Left ventricle myocardium inferior (tissue), 1 donor: ENCODE results near the gene SPTB. TPM values are rescaled to one million over a fixed set of nuclear protein-coding genes. Genes with fewer than 3 reads are reported as not detected.

Experiments
- DNase-seq: peaks from one replicate; pipeline ENCODE4 v3.0.0-alpha.2; 2020
- H3K27ac ChIP-seq: fragments of 200-600 bp; replicated peaks from 2 replicates; pipeline ENCODE4 v1.8.0; 2021
- H3K27me3 ChIP-seq: fragments of 200-600 bp; 2 replicates; pipeline ENCODE4 v1.8.0; 2021; ENCODE audit warnings: low read depth
- H3K36me3 ChIP-seq: fragments of 200-600 bp; 2 replicates; pipeline ENCODE4 v1.8.0; 2021
- H3K4me1 ChIP-seq: fragments of 200-600 bp; 2 replicates; pipeline ENCODE4 v1.8.0; 2021
- H3K4me3 ChIP-seq: fragments of 200-600 bp; 2 replicates; pipeline ENCODE4 v1.8.0; 2021; ENCODE audit warnings: mild to moderate bottlenecking, moderate library complexity
- H3K9me3 ChIP-seq: fragments of 200-600 bp; replicated peaks from 2 replicates; pipeline ENCODE4 v1.8.0; 2021
- CTCF ChIP-seq: fragments of 200-600 bp; IDR thresholded peaks from 2 replicates; pipeline ENCODE4 v1.8.0; 2021; ENCODE audit warnings: antibody characterized with exemption, mild to moderate bottlenecking, borderline replicate concordance
- intact Hi-C: fragments of 100-400 bp; cut with micrococcal nuclease; formaldehyde crosslinking; loops from one replicate; pipeline ENCODE4 v1.11.0; 2022
- total RNA-seq: library from RNA; stranded (reverse); fragmentation: NEBNext Ultra II Directional; extraction: Animal tissue kit (Norgen Biotek cat#: 25700); gene quantifications from one replicate; pipeline ENCODE4 v1.2.1, GENCODE V29; 2021
- donor health status: DM: no; HTN: yes; CAD: no; lungs with severe emphysema.

SPTB gene
- total RNA-seq, 1 donor from 2014 or later: 82.2 TPM

GRCh38 chr14:64730061-64730440 lies 149.7 kb downstream of the SPTB start:
- intact Hi-C loops: no loop called here
- DNase-seq: peak; percentile 8
- TF ChIP-seq CTCF: no peak

GRCh38 chr14:64729386-64730060 lies 150.2 kb downstream of the SPTB start:
- intact Hi-C loops: no loop called here
- no peaks in the 10 kb centered on the region for H3K9me3 ChIP-seq
- H3K4me1 ChIP-seq: peaks cover 50% of the 10 kb centered on the region
- peak overlapping the region; percentile 11 for H3K4me3 ChIP-seq
- peaks cover 53% of the 10 kb centered on the region for H3K36me3 ChIP-seq
- H3K27me3 ChIP-seq: no peaks in the 10 kb centered on the region
- peak overlapping the region; percentile 65 for H3K27ac ChIP-seq
- peak; percentile 61 for DNase-seq
- no peak for TF ChIP-seq CTCF

More at GRCh38 chr14:64730061-64730440, 149.7 kb downstream of the SPTB start:
- H3K9me3 ChIP-seq: no peaks in the 10 kb centered on the region
- H3K27ac ChIP-seq: peak overlapping the region; percentile 65
- peak overlapping the region; percentile 11 for H3K4me3 ChIP-seq
- H3K36me3 ChIP-seq: peaks cover 53% of the 10 kb centered on the region
- H3K4me1 ChIP-seq: peaks cover 48% of the 10 kb centered on the region
- no peaks in the 10 kb centered on the region for H3K27me3 ChIP-seq

GRCh38 chr14:64728856-64729255 lies 150.9 kb downstream of the SPTB start:
- no peak for TF ChIP-seq CTCF

GRCh38 chr14:64728106-64728505 lies 151.6 kb downstream of the SPTB start:
- DNase-seq: peak; percentile 13
- Histone ChIP-seq H3K27me3 (no peaks in the 10 kb centered on the region), H3K27ac (peak overlapping the region; percentile 65), H3K4me3 (no peak overlapping the region), H3K4me1 (peaks cover 63% of the 10 kb centered on the region), H3K9me3 (no peaks in the 10 kb centered on the region), H3K36me3 (peaks cover 44% of the 10 kb centered on the region)
- intact Hi-C loops: no loop called here
- no peak for TF ChIP-seq CTCF

More at GRCh38 chr14:64728856-64729255, 150.9 kb downstream of the SPTB start:
- Histone ChIP-seq H3K27ac (peak overlapping the region; percentile 65), H3K27me3 (no peaks in the 10 kb centered on the region), H3K9me3 (no peaks in the 10 kb centered on the region), H3K36me3 (peaks cover 52% of the 10 kb centered on the region), H3K4me3 (no peak overlapping the region), H3K4me1 (peaks cover 57% of the 10 kb centered on the region)
- intact Hi-C loops: no loop called here
- no peak for DNase-seq

GRCh38 chr14:64727551-64728071 lies 152.1 kb downstream of the SPTB start:
- Histone ChIP-seq H3K27ac (no peak overlapping the region), H3K4me1 (peaks cover 68% of the 10 kb centered on the region), H3K4me3 (no peak overlapping the region), H3K36me3 (peaks cover 40% of the 10 kb centered on the region), H3K9me3 (no peaks in the 10 kb centered on the region), H3K27me3 (no peaks in the 10 kb centered on the region)
- intact Hi-C loops: no loop called here
- peak; percentile 14 for DNase-seq
- no peak for TF ChIP-seq CTCF
